IPS-15b (cell line): Measurements from ENCODE around the gene PHACTR2.
"Not testable (repeated sequence)": the region's sequence is repeated elsewhere in the genome, so short reads cannot be mapped to it uniquely, and the experiment has no call there.

Experiments used
- H3K27me3 ChIP-seq: one replicate; pipeline ENCODE4 v1.6.1; 2013; ENCODE audit warnings: low read length; ENCODE audit not compliant: control insufficient read depth, insufficient read depth
- H3K36me3 ChIP-seq: one replicate; pipeline ENCODE4 v1.6.1; 2013; ENCODE audit warnings: low read length; ENCODE audit not compliant: control insufficient read depth, insufficient read depth
- H3K4me1 ChIP-seq: one replicate; pipeline ENCODE4 v1.6.1; 2013; ENCODE audit warnings: mild to moderate bottlenecking, low read length; ENCODE audit not compliant: control insufficient read depth, insufficient read depth
- H3K4me3 ChIP-seq: one replicate; pipeline ENCODE4 v1.5.1; 2013; ENCODE audit warnings: low read depth, low read length
- H3K9ac ChIP-seq: one replicate; pipeline ENCODE4 v1.6.1; 2013; ENCODE audit warnings: low read depth, mild to moderate bottlenecking, low read length
- H3K9me3 ChIP-seq: one replicate; pipeline ENCODE4 v1.6.1; 2013; ENCODE audit warnings: mild to moderate bottlenecking, low read length; ENCODE audit not compliant: control insufficient read depth, insufficient read depth

Gene PHACTR2

GRCh38 chr6:143859891-143860660 is 182.3 kb downstream of the PHACTR2 start:
- Histone ChIP-seq H3K36me3 (peaks cover 18% of the 10 kb centered on the region), H3K9me3 (no peaks in the 10 kb centered on the region), H3K4me1 (peaks cover 8% of the 10 kb centered on the region), H3K4me3 (no peak overlapping the region), H3K9ac (peak overlapping the region; percentile 16), H3K27me3 (no peaks in the 10 kb centered on the region)

- H3K9ac ChIP-seq = no peak overlapping the region
- no peaks in the 10 kb centered on the region for H3K9me3 ChIP-seq
- H3K36me3 ChIP-seq = peaks cover 2% of the 10 kb centered on the region
Observed at GRCh38 chr6:143863771-143864170, 186.0 kb downstream of the PHACTR2 start.

GRCh38 chr6:143864234-143864633 is 186.5 kb downstream of the PHACTR2 start, which contains the start of gene ZC2HC1B:
ZC2HC1B (plus strand) TSS chr6:143864474; CDS start chr6:143864540, 66 bp downstream.
- Histone ChIP-seq H3K27me3 (no peaks in the 10 kb centered on the region), H3K4me1 (peaks cover 4% of the 10 kb centered on the region), H3K36me3 (peaks cover 2% of the 10 kb centered on the region), H3K4me3 (no peak within 1 kb of the TSS), H3K9ac (no peak within 1 kb of the TSS), H3K9me3 (no peaks in the 10 kb centered on the region)

More at GRCh38 chr6:143863771-143864170, 186.0 kb downstream of the PHACTR2 start:
- Histone ChIP-seq H3K4me1 (peaks cover 8% of the 10 kb centered on the region), H3K27me3 (no peaks in the 10 kb centered on the region), H3K4me3 (no peak overlapping the region)

GRCh38 chr6:143867236-143867635 is 189.5 kb downstream of the PHACTR2 start:
- no peaks in the 10 kb centered on the region for H3K36me3 ChIP-seq
- no peak overlapping the region for H3K4me3 ChIP-seq
- H3K4me1 ChIP-seq = no peaks in the 10 kb centered on the region

GRCh38 chr6:143868808-143869207 is 191.0 kb downstream of the PHACTR2 start:
- H3K9me3 ChIP-seq, H3K27me3 ChIP-seq, H3K9ac ChIP-seq, H3K4me3 ChIP-seq, H3K36me3 ChIP-seq, H3K4me1 ChIP-seq: not testable (repeated sequence)

More at GRCh38 chr6:143867236-143867635, 189.5 kb downstream of the PHACTR2 start:
- no peak overlapping the region for H3K9ac ChIP-seq
- H3K9me3 ChIP-seq = no peaks in the 10 kb centered on the region
- no peaks in the 10 kb centered on the region for H3K27me3 ChIP-seq

- H3K27me3 ChIP-seq, H3K9me3 ChIP-seq, H3K9ac ChIP-seq, H3K36me3 ChIP-seq, H3K4me3 ChIP-seq, H3K4me1 ChIP-seq: not testable (repeated sequence)
Observed at GRCh38 chr6:143871202-143871730, 193.5 kb downstream of the PHACTR2 start.

- Histone ChIP-seq H3K9me3 (no peaks in the 10 kb centered on the region), H3K9ac (no peak overlapping the region), H3K4me1 (no peaks in the 10 kb centered on the region)
Observed at GRCh38 chr6:143872201-143872600, 194.4 kb downstream of the PHACTR2 start.

GRCh38 chr6:143873600-143873999 is 195.8 kb downstream of the PHACTR2 start:
- H3K36me3 ChIP-seq, H3K4me1 ChIP-seq, H3K9me3 ChIP-seq, H3K4me3 ChIP-seq, H3K9ac ChIP-seq, H3K27me3 ChIP-seq: not testable (repeated sequence)

More at GRCh38 chr6:143872201-143872600, 194.4 kb downstream of the PHACTR2 start:
- no peaks in the 10 kb centered on the region for H3K27me3 ChIP-seq
- no peak overlapping the region for H3K4me3 ChIP-seq
- no peaks in the 10 kb centered on the region for H3K36me3 ChIP-seq

- H3K36me3 ChIP-seq, H3K4me3 ChIP-seq, H3K27me3 ChIP-seq, H3K4me1 ChIP-seq, H3K9ac ChIP-seq, H3K9me3 ChIP-seq: not testable (repeated sequence)
Observed at GRCh38 chr6:143874503-143874902, 196.7 kb downstream of the PHACTR2 start.

GRCh38 chr6:143877584-143878271 is 200.0 kb downstream of the PHACTR2 start:
- no peaks in the 10 kb centered on the region for H3K4me1 ChIP-seq
- peaks cover 2% of the 10 kb centered on the region for H3K9me3 ChIP-seq
- no peak overlapping the region for H3K9ac ChIP-seq
- H3K36me3 ChIP-seq = no peaks in the 10 kb centered on the region
- no peaks in the 10 kb centered on the region for H3K27me3 ChIP-seq
- no peak overlapping the region for H3K4me3 ChIP-seq

GRCh38 chr6:143878272-143878760 is 200.6 kb downstream of the PHACTR2 start:
- Histone ChIP-seq H3K9me3 (peaks cover 2% of the 10 kb centered on the region), H3K27me3 (no peaks in the 10 kb centered on the region), H3K9ac (no peak overlapping the region), H3K4me1 (no peaks in the 10 kb centered on the region), H3K36me3 (no peaks in the 10 kb centered on the region), H3K4me3 (no peak overlapping the region)
